Fibroblast of peridontal ligament (primary cell): ENCODE results near the gene SRXN1.
"Not testable (repeated sequence)": the region's sequence is repeated elsewhere in the genome, so short reads cannot be mapped to it uniquely, and the experiment has no call there.

Source experiments
- DNase-seq: peaks from one replicate; pipeline ENCODE4 v3.0.0-alpha.2; 2010; ENCODE audit errors: extremely low read depth

Gene SRXN1

GRCh38 chr20:653110-653589, at the start of gene SRXN1:
SRXN1 (minus strand) TSS chr20:653200; CDS start chr20:653185, 15 bp downstream.
- peak; percentile 83 for DNase-seq

- DNase-seq: no peak
These were observed 48.6 kb upstream of the SRXN1 start for GRCh38 chr20:701401-702129.

- DNase-seq: no peak
These were observed 46.9 kb upstream of the SRXN1 start for GRCh38 chr20:699811-700338.

GRCh38 chr20:699342-699741, 46.3 kb upstream of the SRXN1 start:
- DNase-seq: no peak

- DNase-seq: no peak
These were observed 45.3 kb upstream of the SRXN1 start for GRCh38 chr20:698276-698675.

GRCh38 chr20:697826-698225, 44.8 kb upstream of the SRXN1 start:
- DNase-seq: no peak

GRCh38 chr20:695165-695866, 42.3 kb upstream of the SRXN1 start:
- DNase-seq: no peak

GRCh38 chr20:694496-694895, 41.5 kb upstream of the SRXN1 start:
- no peak for DNase-seq

GRCh38 chr20:693786-694185, 40.8 kb upstream of the SRXN1 start:
- not testable (repeated sequence) for DNase-seq

GRCh38 chr20:692044-692443, 39.0 kb upstream of the SRXN1 start:
- no peak for DNase-seq

- no peak for DNase-seq
These were observed 36.9 kb upstream of the SRXN1 start for GRCh38 chr20:689947-690346.

- no peak for DNase-seq
These were observed 36.3 kb upstream of the SRXN1 start for GRCh38 chr20:689348-689747.

- DNase-seq: no peak
These were observed 35.8 kb upstream of the SRXN1 start for GRCh38 chr20:688809-689212.

GRCh38 chr20:687468-688203, 34.6 kb upstream of the SRXN1 start:
- no peak for DNase-seq

- DNase-seq: no peak
These were observed 31.8 kb upstream of the SRXN1 start for GRCh38 chr20:684676-685319.

- DNase-seq: no peak
These were observed 29.1 kb upstream of the SRXN1 start for GRCh38 chr20:682123-682522.

- DNase-seq: no peak
These were observed 27.7 kb upstream of the SRXN1 start for GRCh38 chr20:680638-681187.

- no peak for DNase-seq
These were observed 25.0 kb upstream of the SRXN1 start for GRCh38 chr20:677957-678356.

GRCh38 chr20:676967-677366, 24.0 kb upstream of the SRXN1 start:
- no peak for DNase-seq

GRCh38 chr20:676315-676937, 23.4 kb upstream of the SRXN1 start:
- no peak for DNase-seq
